Measurements from ENCODE around the gene RALGPS1. TPM values are rescaled to one million over a fixed set of nuclear protein-coding genes. Genes with fewer than 3 reads are reported as not detected.

The RALGPS1 gene
- polyA plus RNA-seq, 1 of the 3 experiments (the other 2 are of a cell fraction): 3.9 TPM

GRCh38 chr9:127183814-127184582 lies 269.4 kb downstream of the RALGPS1 start:
- WGBS (ENCODE audit: low lambda C conversion rate): 97% methylated on average over 17 of the region's 17 CpGs
- no peak overlapping the region for H2AFZ ChIP-seq (ENCODE audit: low read depth)

More at GRCh38 chr9:127183814-127184582, 269.4 kb downstream of the RALGPS1 start:
- ChIA-PET POLR2A (interaction anchor here (0.7 kb wide), 1 partner anchor 42 kb away, joined by 5 read pairs; no protein-coding TSS in a partner anchor), CTCF (interaction anchor here (0.8 to 2.2 kb wide), 4 partner anchors 14 to 244 kb away, joined by 3 to 7 read pairs (median 6); no protein-coding TSS in a partner anchor)
- Histone ChIP-seq H3K4me2 (no peak overlapping the region), H3K27ac (ENCODE audit: low read depth in 2 of 2, low read length in 1 of 2) (no peak overlapping the region), H3K9me2 (no peaks in the 10 kb centered on the region), H3K27me3 (ENCODE audit: insufficient read depth) (no peaks in the 10 kb centered on the region), H3F3A (replicated peaks; ENCODE audit: insufficient read depth) (peaks cover 13% of the 10 kb centered on the region), H3K36me3 (replicated peaks in 1 of 2; ENCODE audit: control insufficient read depth in 1 of 2, insufficient read depth in 2 of 2, low read length in 1 of 2) (no peaks in the 10 kb centered on the region), H3K4me3 (ENCODE audit: low read depth in 2 of 2, low read length in 1 of 2) (no peak overlapping the region), H3K9me3 (no peaks in the 10 kb centered on the region), H3K4me1 (ENCODE audit: control insufficient read depth in 1 of 2, insufficient read depth in 2 of 2, low read depth in 1 of 2, low read length in 1 of 2) (peaks cover 21 to 22% of the 10 kb centered on the region in 2 experiments; a peak in 3 of 4 replicates), H3K9ac (no peak overlapping the region), H3K79me2 (ENCODE audit: insufficient read depth) (no peaks in the 10 kb centered on the region), H4K20me1 (ENCODE audit: insufficient read depth) (no peaks in the 10 kb centered on the region)
- TF ChIP-seq REST (IDR thresholded peaks at IDR 0.05; ENCODE audit: low read depth, low read length) (no peak), EZH2phosphoT487 (IDR thresholded peaks at IDR 0.05; ENCODE audit: borderline replicate concordance, low read depth) (no peak), USF2 (IDR thresholded peaks at IDR 0.05; ENCODE audit: borderline replicate concordance, low read depth, low read length) (no peak), EP300 (IDR thresholded peaks at IDR 0.05; ENCODE audit: borderline replicate concordance in 1 of 2, low read depth in 1 of 2, low read length in 1 of 2) (no peak), GATA2 (CRISPR knock-in tag; IDR thresholded peaks at IDR 0.05) (no peak), NFIC (IDR thresholded peaks at IDR 0.05; ENCODE audit: borderline replicate concordance) (no peak), CTCF (IDR thresholded peaks at IDR 0.05) (no peak), TEAD4 (IDR thresholded peaks at IDR 0.05; ENCODE audit: borderline replicate concordance, insufficient read depth) (no peak), CHD2 (IDR thresholded peaks at IDR 0.05; ENCODE audit: low read length, partially characterized antibody) (no peak), TCF12 (IDR thresholded peaks at IDR 0.05) (no peak), TAF1 (IDR thresholded peaks at IDR 0.05; ENCODE audit: borderline replicate concordance, low read depth, low read length) (no peak), JUND (IDR thresholded peaks at IDR 0.05) (no peak), MEF2A (IDR thresholded peaks at IDR 0.05; ENCODE audit: borderline replicate concordance, low read depth) (no peak)
- DNase-seq: no peak
